Osteoblast (primary cell): ENCODE results near the gene ZNF710. TPM values are rescaled to one million over a fixed set of nuclear protein-coding genes. Genes with fewer than 3 reads are reported as not detected.

Source experiments
- DNase-seq: peaks from one replicate; pipeline ENCODE4 v3.0.0; 2011; ENCODE audit warnings: low spot score, mixed read lengths; ENCODE audit not compliant: insufficient read length; ENCODE audit errors: missing footprints
- H2AFZ ChIP-seq: 2 replicates; pipeline ENCODE4 v1.6.0; 2011; ENCODE audit warnings: mild to moderate bottlenecking, low read length
- H3K27ac ChIP-seq: 2 replicates; pipeline ENCODE4 v1.5.1; 2011; ENCODE audit warnings: mild to moderate bottlenecking, low read depth, low read length, moderate library complexity
- H3K27me3 ChIP-seq: 2 replicates; pipeline ENCODE4 v1.6.0; 2012; ENCODE audit warnings: mild to moderate bottlenecking, control low read depth, inconsistent platforms, low read length, moderate library complexity; ENCODE audit not compliant: insufficient read depth
- H3K36me3 ChIP-seq: 2 replicates; pipeline ENCODE4 v1.5.1; 2011; ENCODE audit warnings: mild to moderate bottlenecking, low read length, control low read depth, moderate library complexity; ENCODE audit not compliant: insufficient read depth
- H3K4me1 ChIP-seq: 2 replicates; pipeline ENCODE4 v1.5.1; 2011; ENCODE audit warnings: mild to moderate bottlenecking, low read length, control low read depth, moderate library complexity; ENCODE audit not compliant: insufficient read depth
- H3K4me2 ChIP-seq: 2 replicates; pipeline ENCODE4 v1.6.0; 2011; ENCODE audit warnings: mild to moderate bottlenecking, low read length; ENCODE audit not compliant: insufficient read depth
- H3K4me3 ChIP-seq: fragments of 200-600 bp; sonication (generic); 3 replicates; pipeline ENCODE4 v1.5.1; 2012; ENCODE audit warnings: mild to moderate bottlenecking, low read length, inconsistent platforms; ENCODE audit not compliant: insufficient read depth
- H3K79me2 ChIP-seq: 2 replicates; pipeline ENCODE4 v1.6.0; 2012; ENCODE audit warnings: mild to moderate bottlenecking, low read length, control low read depth, inconsistent platforms; ENCODE audit not compliant: insufficient read depth
- H3K9me3 ChIP-seq: 2 replicates; pipeline ENCODE4 v1.5.1; 2011; ENCODE audit warnings: low read depth, low read length, control low read depth
- H4K20me1 ChIP-seq: 2 replicates; pipeline ENCODE4 v1.6.0; 2012; ENCODE audit warnings: mild to moderate bottlenecking, low read length, control low read depth; ENCODE audit not compliant: insufficient read depth
- total RNA-seq: library from RNA; depleted of rRNA; stranded (reverse); fragments of >200 nt; gene quantifications from 2 replicates; pipeline ENCODE4 v1.2.3, GENCODE V29; 2012
- TF ChIP-seq, protein P1 (sequence below): IDR thresholded peaks from 2 replicates; pipeline ENCODE4 v1.5.1; 2011; ENCODE audit warnings: mild to moderate bottlenecking, low read depth, low read length, moderate library complexity; ENCODE audit errors: extremely low read depth

Gene ZNF710
- total RNA-seq, 1 donor: 10.9 TPM

GRCh38 chr15:90004252-90004651 lies 3.1 kb downstream of the ZNF710 start:
- H3K79me2 ChIP-seq: peaks cover 52% of the 10 kb centered on the region
- peak overlapping the region; percentile 88 for H3K27ac ChIP-seq
- H2AFZ ChIP-seq: peak overlapping the region; percentile 3
- H3K4me1 ChIP-seq: peaks cover 37% of the 10 kb centered on the region
- no peaks in the 10 kb centered on the region for H3K27me3 ChIP-seq
- H3K36me3 ChIP-seq: no peaks in the 10 kb centered on the region
- TF ChIP-seq, protein P1, sequence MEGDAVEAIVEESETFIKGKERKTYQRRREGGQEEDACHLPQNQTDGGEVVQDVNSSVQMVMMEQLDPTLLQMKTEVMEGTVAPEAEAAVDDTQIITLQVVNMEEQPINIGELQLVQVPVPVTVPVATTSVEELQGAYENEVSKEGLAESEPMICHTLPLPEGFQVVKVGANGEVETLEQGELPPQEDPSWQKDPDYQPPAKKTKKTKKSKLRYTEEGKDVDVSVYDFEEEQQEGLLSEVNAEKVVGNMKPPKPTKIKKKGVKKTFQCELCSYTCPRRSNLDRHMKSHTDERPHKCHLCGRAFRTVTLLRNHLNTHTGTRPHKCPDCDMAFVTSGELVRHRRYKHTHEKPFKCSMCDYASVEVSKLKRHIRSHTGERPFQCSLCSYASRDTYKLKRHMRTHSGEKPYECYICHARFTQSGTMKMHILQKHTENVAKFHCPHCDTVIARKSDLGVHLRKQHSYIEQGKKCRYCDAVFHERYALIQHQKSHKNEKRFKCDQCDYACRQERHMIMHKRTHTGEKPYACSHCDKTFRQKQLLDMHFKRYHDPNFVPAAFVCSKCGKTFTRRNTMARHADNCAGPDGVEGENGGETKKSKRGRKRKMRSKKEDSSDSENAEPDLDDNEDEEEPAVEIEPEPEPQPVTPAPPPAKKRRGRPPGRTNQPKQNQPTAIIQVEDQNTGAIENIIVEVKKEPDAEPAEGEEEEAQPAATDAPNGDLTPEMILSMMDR: no peak
- peak overlapping the region; percentile 43 for H3K4me2 ChIP-seq
- DNase-seq: no peak
- peaks cover 19% of the 10 kb centered on the region for H4K20me1 ChIP-seq
- H3K4me3 ChIP-seq: peak overlapping the region; percentile 23
- H3K9me3 ChIP-seq: no peaks in the 10 kb centered on the region

- Histone ChIP-seq H2AFZ (peak overlapping the region; percentile 3), H3K27me3 (no peaks in the 10 kb centered on the region), H3K36me3 (no peaks in the 10 kb centered on the region), H4K20me1 (peaks cover 19% of the 10 kb centered on the region), H3K9me3 (no peaks in the 10 kb centered on the region), H3K4me1 (peaks cover 37% of the 10 kb centered on the region), H3K4me3 (peak overlapping the region; percentile 19), H3K27ac (peak overlapping the region; percentile 88), H3K79me2 (peaks cover 56% of the 10 kb centered on the region), H3K4me2 (peak overlapping the region; percentile 55)
- DNase-seq: peak; percentile 99
- TF ChIP-seq, protein P1: no peak
These were observed 3.5 kb downstream of the ZNF710 start for GRCh38 chr15:90004671-90005070.

- Histone ChIP-seq H3K4me3 (no peak overlapping the region), H3K27me3 (no peaks in the 10 kb centered on the region), H4K20me1 (peaks cover 19% of the 10 kb centered on the region), H2AFZ (no peak overlapping the region), H3K4me2 (no peak overlapping the region), H3K27ac (peak overlapping the region; percentile 2), H3K4me1 (peaks cover 28% of the 10 kb centered on the region), H3K9me3 (no peaks in the 10 kb centered on the region), H3K36me3 (no peaks in the 10 kb centered on the region), H3K79me2 (peaks cover 69% of the 10 kb centered on the region)
- TF ChIP-seq, protein P1: no peak
- no peak for DNase-seq
These were observed 5.3 kb downstream of the ZNF710 start for GRCh38 chr15:90006217-90007075.

DNA sequence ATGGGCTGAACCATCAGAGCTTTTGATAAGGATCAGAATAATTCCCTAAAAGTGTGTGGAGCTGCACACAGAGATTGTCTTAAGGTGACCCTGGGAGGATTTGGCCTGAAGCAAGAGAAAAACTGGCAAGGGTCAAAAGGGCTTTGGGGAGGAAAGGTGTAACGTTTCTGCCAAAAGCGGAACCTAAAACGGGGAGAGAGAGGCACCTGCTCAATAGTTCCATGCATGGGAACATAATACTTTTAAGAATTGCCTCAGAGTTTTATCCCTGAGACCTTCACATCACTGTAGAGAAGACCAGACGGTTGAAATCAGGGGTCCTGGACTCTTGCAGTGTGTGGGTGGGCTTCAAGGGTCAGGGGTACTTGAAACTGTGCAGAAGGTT lies 5.9 kb downstream of the ZNF710 start:
- DNase-seq: no peak
- Histone ChIP-seq H3K4me3 (no peak overlapping the region), H4K20me1 (peaks cover 19% of the 10 kb centered on the region), H3K27me3 (no peaks in the 10 kb centered on the region), H3K27ac (no peak overlapping the region), H3K9me3 (no peaks in the 10 kb centered on the region), H2AFZ (no peak overlapping the region), H3K4me2 (no peak overlapping the region), H3K79me2 (peaks cover 75% of the 10 kb centered on the region), H3K4me1 (peaks cover 28% of the 10 kb centered on the region), H3K36me3 (no peaks in the 10 kb centered on the region)
- TF ChIP-seq, protein P1: no peak
